Measurements from ENCODE around the gene KAZN. TPM values are rescaled to one million over a fixed set of nuclear protein-coding genes. Genes with fewer than 3 reads are reported as not detected.

Gene KAZN
- total and polyA plus RNA-seq, 2 donors, result 7.2 to 8.4 TPM

- 93% methylated on average over 4 of the region's 4 CpGs for WGBS
- Histone ChIP-seq H3K4me1 (ENCODE audit: insufficient read depth) (no peaks in the 10 kb centered on the region), H3K36me3 (ENCODE audit: insufficient read depth) (no peaks in the 10 kb centered on the region), H3K4me3 (ENCODE audit: low read depth, low read length) (no peak overlapping the region), H3K27ac (ENCODE audit: low read depth) (no peak overlapping the region)
- DNase-seq (ENCODE audit: extremely low spot score), result no peak
These were observed 297.2 kb downstream of the KAZN start for GRCh38 chr1:14895727-14896126.

GRCh38 chr1:14896381-14897079 lies 298.0 kb downstream of the KAZN start:
- no peak for DNase-seq (ENCODE audit: extremely low spot score)
- H3K27ac ChIP-seq (ENCODE audit: low read depth), result no peak overlapping the region
- H3K4me1 ChIP-seq (ENCODE audit: insufficient read depth), result no peaks in the 10 kb centered on the region
- H3K36me3 ChIP-seq (ENCODE audit: insufficient read depth), result no peaks in the 10 kb centered on the region
- WGBS, result 91% methylated on average over 3 of the region's 3 CpGs
- no peak overlapping the region for H3K4me3 ChIP-seq (ENCODE audit: low read depth, low read length)

GRCh38 chr1:14897080-14897449 lies 298.6 kb downstream of the KAZN start:
- Histone ChIP-seq H3K27ac (ENCODE audit: low read depth) (no peak overlapping the region), H3K4me3 (ENCODE audit: low read depth, low read length) (no peak overlapping the region), H3K36me3 (ENCODE audit: insufficient read depth) (no peaks in the 10 kb centered on the region), H3K4me1 (ENCODE audit: insufficient read depth) (no peaks in the 10 kb centered on the region)
- no peak for DNase-seq (ENCODE audit: extremely low spot score)

- H3K36me3 ChIP-seq (ENCODE audit: insufficient read depth), result no peaks in the 10 kb centered on the region
- DNase-seq (ENCODE audit: extremely low spot score), result no peak
- WGBS, result 63% methylated on average over 4 of the region's 4 CpGs
- H3K4me3 ChIP-seq (ENCODE audit: low read depth, low read length), result no peak overlapping the region
- H3K4me1 ChIP-seq (ENCODE audit: insufficient read depth), result no peaks in the 10 kb centered on the region
- no peak overlapping the region for H3K27ac ChIP-seq (ENCODE audit: low read depth)
These were observed 299.1 kb downstream of the KAZN start for GRCh38 chr1:14897547-14897946.

GRCh38 chr1:14897997-14898645 lies 299.6 kb downstream of the KAZN start:
- Histone ChIP-seq H3K36me3 (ENCODE audit: insufficient read depth) (no peaks in the 10 kb centered on the region), H3K4me1 (ENCODE audit: insufficient read depth) (no peaks in the 10 kb centered on the region), H3K4me3 (ENCODE audit: low read depth, low read length) (no peak overlapping the region), H3K27ac (ENCODE audit: low read depth) (no peak overlapping the region)
- 94% methylated on average over 7 of the region's 7 CpGs for WGBS
- DNase-seq (ENCODE audit: extremely low spot score), result no peak

GRCh38 chr1:14899686-14900085 lies 301.2 kb downstream of the KAZN start:
- Histone ChIP-seq H3K27ac (ENCODE audit: low read depth) (no peak overlapping the region), H3K4me3 (ENCODE audit: low read depth, low read length) (no peak overlapping the region), H3K4me1 (ENCODE audit: insufficient read depth) (no peaks in the 10 kb centered on the region), H3K36me3 (ENCODE audit: insufficient read depth) (no peaks in the 10 kb centered on the region)
- WGBS, result 77% methylated on average over 11 of the region's 11 CpGs
- no peak for DNase-seq (ENCODE audit: extremely low spot score)

GRCh38 chr1:14901371-14901954 lies 303.0 kb downstream of the KAZN start:
- Histone ChIP-seq H3K4me3 (ENCODE audit: low read depth, low read length) (no peak overlapping the region), H3K36me3 (ENCODE audit: insufficient read depth) (no peaks in the 10 kb centered on the region), H3K4me1 (ENCODE audit: insufficient read depth) (no peaks in the 10 kb centered on the region), H3K27ac (ENCODE audit: low read depth) (no peak overlapping the region)
- DNase-seq (ENCODE audit: extremely low spot score), result no peak
- WGBS, result 70% methylated on average over 8 of the region's 8 CpGs

- no peak overlapping the region for H3K4me3 ChIP-seq (ENCODE audit: low read depth, low read length)
- WGBS, result 94% methylated on average over 13 of the region's 13 CpGs
- DNase-seq (ENCODE audit: extremely low spot score), result no peak
- H3K36me3 ChIP-seq (ENCODE audit: insufficient read depth), result no peaks in the 10 kb centered on the region
- H3K4me1 ChIP-seq (ENCODE audit: insufficient read depth), result no peaks in the 10 kb centered on the region
- no peak overlapping the region for H3K27ac ChIP-seq (ENCODE audit: low read depth)
These were observed 305.4 kb downstream of the KAZN start for GRCh38 chr1:14903922-14904321.

- Histone ChIP-seq H3K27ac (ENCODE audit: low read depth) (no peak overlapping the region), H3K4me3 (ENCODE audit: low read depth, low read length) (no peak overlapping the region), H3K36me3 (ENCODE audit: insufficient read depth) (no peaks in the 10 kb centered on the region), H3K4me1 (ENCODE audit: insufficient read depth) (no peaks in the 10 kb centered on the region)
- WGBS, result 94% methylated on average over 6 of the region's 6 CpGs
- DNase-seq (ENCODE audit: extremely low spot score), result no peak
These were observed 308.2 kb downstream of the KAZN start for GRCh38 chr1:14906665-14907064.

- no peak for DNase-seq (ENCODE audit: extremely low spot score)
- Histone ChIP-seq H3K27ac (ENCODE audit: low read depth) (no peak overlapping the region), H3K36me3 (ENCODE audit: insufficient read depth) (no peaks in the 10 kb centered on the region), H3K4me3 (ENCODE audit: low read depth, low read length) (no peak overlapping the region), H3K4me1 (ENCODE audit: insufficient read depth) (no peaks in the 10 kb centered on the region)
- WGBS, result 91% methylated on average over 5 of the region's 5 CpGs
These were observed 308.9 kb downstream of the KAZN start for GRCh38 chr1:14907416-14907815.

- Histone ChIP-seq H3K4me1 (ENCODE audit: insufficient read depth) (no peaks in the 10 kb centered on the region), H3K27ac (ENCODE audit: low read depth) (no peak overlapping the region), H3K36me3 (ENCODE audit: insufficient read depth) (no peaks in the 10 kb centered on the region), H3K4me3 (ENCODE audit: low read depth, low read length) (no peak overlapping the region)
- no peak for DNase-seq (ENCODE audit: extremely low spot score)
- 94% methylated on average over 5 of the region's 5 CpGs for WGBS
These were observed 310.8 kb downstream of the KAZN start for GRCh38 chr1:14909273-14909672.

GRCh38 chr1:14909920-14910460 lies 311.5 kb downstream of the KAZN start:
- no peak for DNase-seq (ENCODE audit: extremely low spot score)
- no peak overlapping the region for H3K4me3 ChIP-seq (ENCODE audit: low read depth, low read length)
- 95% methylated on average over 10 of the region's 10 CpGs for WGBS
- no peaks in the 10 kb centered on the region for H3K36me3 ChIP-seq (ENCODE audit: insufficient read depth)
- H3K27ac ChIP-seq (ENCODE audit: low read depth), result no peak overlapping the region
- H3K4me1 ChIP-seq (ENCODE audit: insufficient read depth), result no peaks in the 10 kb centered on the region

- H3K4me1 ChIP-seq (ENCODE audit: insufficient read depth), result no peaks in the 10 kb centered on the region
- H3K36me3 ChIP-seq (ENCODE audit: insufficient read depth), result no peaks in the 10 kb centered on the region
- no peak overlapping the region for H3K4me3 ChIP-seq (ENCODE audit: low read depth, low read length)
- no peak for DNase-seq (ENCODE audit: extremely low spot score)
- WGBS, result 74% methylated on average over 12 of the region's 12 CpGs
- peak overlapping the region; percentile 44 for H3K27ac ChIP-seq (ENCODE audit: low read depth)
These were observed 312.7 kb downstream of the KAZN start for GRCh38 chr1:14910984-14911721.
